GM19468 (cell line): Measurements from ENCODE around the gene RASA1.

Source experiments
- ATAC-seq: cut with Tn5 transposase; IDR thresholded peaks from one replicate; pipeline ENCODE4 v1.9.1; 2021; ENCODE audit warnings: mild to moderate bottlenecking, moderate library complexity, moderate number of reproducible peaks; ENCODE audit not compliant: unreplicated experiment; ENCODE audit errors: extremely low read depth

RASA1 gene

GRCh38 chr5:87398981-87399614, 131.4 kb downstream of the RASA1 start:
- ATAC-seq, result no peak

GRCh38 chr5:87399720-87400119, 132.0 kb downstream of the RASA1 start:
- no peak for ATAC-seq

GRCh38 chr5:87400305-87400899, 132.7 kb downstream of the RASA1 start:
- no peak for ATAC-seq

GRCh38 chr5:87401626-87402025, 133.9 kb downstream of the RASA1 start:
- ATAC-seq, result no peak

GRCh38 chr5:87403409-87403808, 135.7 kb downstream of the RASA1 start:
- no peak for ATAC-seq

GRCh38 chr5:87403899-87404298, 136.2 kb downstream of the RASA1 start:
- no peak for ATAC-seq

- ATAC-seq, result no peak
These were observed 136.7 kb downstream of the RASA1 start for GRCh38 chr5:87404359-87404758.

- ATAC-seq, result no peak
These were observed 137.9 kb downstream of the RASA1 start for GRCh38 chr5:87405472-87406155.

GRCh38 chr5:87408204-87408603, 140.5 kb downstream of the RASA1 start:
- ATAC-seq, result no peak

- ATAC-seq, result no peak
These were observed 143.2 kb downstream of the RASA1 start for GRCh38 chr5:87410931-87411330.

- no peak for ATAC-seq
These were observed 143.9 kb downstream of the RASA1 start for GRCh38 chr5:87411586-87411972.

- no peak for ATAC-seq
These were observed 144.4 kb downstream of the RASA1 start for GRCh38 chr5:87411973-87412629.

GRCh38 chr5:87412630-87413342, 145.1 kb downstream of the RASA1 start, which contains the start of gene CCNH:
TSS of gene CCNH (minus strand) at chr5:87412930. CDS start at chr5:87412794, 136 bp downstream.
- ATAC-seq, result peak; percentile 99

GRCh38 chr5:87413343-87413645, 145.6 kb downstream of the RASA1 start:
- no peak for ATAC-seq

GRCh38 chr5:87418506-87418905, 150.8 kb downstream of the RASA1 start:
- no peak for ATAC-seq

- no peak for ATAC-seq
These were observed 153.6 kb downstream of the RASA1 start for GRCh38 chr5:87421307-87421706.

GRCh38 chr5:87423755-87424154, 156.1 kb downstream of the RASA1 start:
- no peak for ATAC-seq

- ATAC-seq, result no peak
These were observed 163.3 kb downstream of the RASA1 start for GRCh38 chr5:87430863-87431457.

- ATAC-seq, result no peak
These were observed 164.8 kb downstream of the RASA1 start for GRCh38 chr5:87432460-87432859.

GRCh38 chr5:87433945-87434344, 166.3 kb downstream of the RASA1 start:
- no peak for ATAC-seq
